Measurements from ENCODE around the gene TRAF5.

Gene TRAF5

DNA sequence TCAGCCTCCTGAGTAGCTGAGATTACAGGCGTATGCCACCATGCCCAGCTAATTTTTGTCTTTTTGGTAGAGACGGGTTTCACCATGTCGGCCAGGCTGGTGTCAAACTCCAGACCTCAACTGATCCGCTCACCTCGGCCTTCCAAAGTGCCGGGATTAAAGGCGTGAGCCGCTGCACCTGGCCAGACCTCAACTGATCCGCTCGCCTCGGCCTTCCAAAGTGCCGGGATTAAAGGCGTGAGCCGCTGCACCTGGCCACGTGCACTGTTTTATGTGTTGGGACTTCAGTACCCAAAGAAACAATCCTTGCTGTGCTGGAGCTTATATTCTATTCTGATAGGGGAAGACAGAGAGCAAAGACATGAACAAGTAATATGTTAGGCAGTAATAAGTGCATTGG is 10.1 kb downstream of the TRAF5 start:
- TF ChIP-seq SIN3A (IDR thresholded peaks at IDR 0.05; ENCODE audit: borderline replicate concordance, insufficient read depth, low read length): no peak
- no peak for TF ChIP-seq POLR2AphosphoS5 (IDR thresholded peaks at IDR 0.05; ENCODE audit: low read depth, low read length)
- TF ChIP-seq, protein P1, sequence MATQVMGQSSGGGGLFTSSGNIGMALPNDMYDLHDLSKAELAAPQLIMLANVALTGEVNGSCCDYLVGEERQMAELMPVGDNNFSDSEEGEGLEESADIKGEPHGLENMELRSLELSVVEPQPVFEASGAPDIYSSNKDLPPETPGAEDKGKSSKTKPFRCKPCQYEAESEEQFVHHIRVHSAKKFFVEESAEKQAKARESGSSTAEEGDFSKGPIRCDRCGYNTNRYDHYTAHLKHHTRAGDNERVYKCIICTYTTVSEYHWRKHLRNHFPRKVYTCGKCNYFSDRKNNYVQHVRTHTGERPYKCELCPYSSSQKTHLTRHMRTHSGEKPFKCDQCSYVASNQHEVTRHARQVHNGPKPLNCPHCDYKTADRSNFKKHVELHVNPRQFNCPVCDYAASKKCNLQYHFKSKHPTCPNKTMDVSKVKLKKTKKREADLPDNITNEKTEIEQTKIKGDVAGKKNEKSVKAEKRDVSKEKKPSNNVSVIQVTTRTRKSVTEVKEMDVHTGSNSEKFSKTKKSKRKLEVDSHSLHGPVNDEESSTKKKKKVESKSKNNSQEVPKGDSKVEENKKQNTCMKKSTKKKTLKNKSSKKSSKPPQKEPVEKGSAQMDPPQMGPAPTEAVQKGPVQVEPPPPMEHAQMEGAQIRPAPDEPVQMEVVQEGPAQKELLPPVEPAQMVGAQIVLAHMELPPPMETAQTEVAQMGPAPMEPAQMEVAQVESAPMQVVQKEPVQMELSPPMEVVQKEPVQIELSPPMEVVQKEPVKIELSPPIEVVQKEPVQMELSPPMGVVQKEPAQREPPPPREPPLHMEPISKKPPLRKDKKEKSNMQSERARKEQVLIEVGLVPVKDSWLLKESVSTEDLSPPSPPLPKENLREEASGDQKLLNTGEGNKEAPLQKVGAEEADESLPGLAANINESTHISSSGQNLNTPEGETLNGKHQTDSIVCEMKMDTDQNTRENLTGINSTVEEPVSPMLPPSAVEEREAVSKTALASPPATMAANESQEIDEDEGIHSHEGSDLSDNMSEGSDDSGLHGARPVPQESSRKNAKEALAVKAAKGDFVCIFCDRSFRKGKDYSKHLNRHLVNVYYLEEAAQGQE (IDR thresholded peaks at IDR 0.05; ENCODE audit: insufficient read depth in 1 of 2, low read depth in 2 of 2, low read length in 2 of 2): no peak
- TF ChIP-seq TAF1 (IDR thresholded peaks at IDR 0.05; ENCODE audit: borderline replicate concordance, insufficient read depth, low read length): no peak
- no peak for TF ChIP-seq FOXP2 (optimal IDR thresholded peaks at IDR 0.05; ENCODE audit: borderline replicate concordance, extremely low read depth, extremely low read length, insufficient read depth)

- TF ChIP-seq TAF1 (IDR thresholded peaks at IDR 0.05; ENCODE audit: borderline replicate concordance, insufficient read depth, low read length) (no peak), POLR2AphosphoS5 (IDR thresholded peaks at IDR 0.05; ENCODE audit: low read depth, low read length) (no peak), SIN3A (IDR thresholded peaks at IDR 0.05; ENCODE audit: borderline replicate concordance, insufficient read depth, low read length) (no peak), FOXP2 (optimal IDR thresholded peaks at IDR 0.05; ENCODE audit: borderline replicate concordance, extremely low read depth, extremely low read length, insufficient read depth) (no peak)
- TF ChIP-seq, protein P1 (IDR thresholded peaks at IDR 0.05; ENCODE audit: insufficient read depth in 1 of 2, low read depth in 2 of 2, low read length in 2 of 2): no peak
Observed at GRCh38 chr1:211337430-211338223, 11.0 kb downstream of the TRAF5 start.

DNA sequence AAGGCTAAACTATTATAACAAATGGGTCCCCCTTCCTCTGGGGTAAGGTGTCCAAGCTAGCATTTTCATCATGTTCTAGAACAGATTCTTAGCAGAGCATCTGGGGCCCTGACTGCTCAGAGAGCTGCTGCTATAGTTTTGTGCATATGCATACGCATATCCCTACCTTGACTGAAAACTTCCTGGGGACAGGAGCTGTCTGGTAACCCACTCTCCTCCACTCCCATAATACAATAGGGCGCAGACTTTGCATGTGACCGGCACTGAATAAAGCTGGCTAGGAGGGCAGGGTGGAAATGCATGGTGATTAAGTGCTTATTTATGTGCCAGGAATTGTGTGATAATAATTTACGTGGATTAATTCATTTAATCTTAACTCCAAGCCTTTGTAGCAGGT is 11.6 kb downstream of the TRAF5 start:
- TF ChIP-seq POLR2AphosphoS5 (IDR thresholded peaks at IDR 0.05; ENCODE audit: low read depth, low read length): no peak
- TF ChIP-seq, protein P1 (IDR thresholded peaks at IDR 0.05; ENCODE audit: insufficient read depth in 1 of 2, low read depth in 2 of 2, low read length in 2 of 2): no peak
- TF ChIP-seq FOXP2 (optimal IDR thresholded peaks at IDR 0.05; ENCODE audit: borderline replicate concordance, extremely low read depth, extremely low read length, insufficient read depth): no peak
- no peak for TF ChIP-seq SIN3A (IDR thresholded peaks at IDR 0.05; ENCODE audit: borderline replicate concordance, insufficient read depth, low read length)
- TF ChIP-seq TAF1 (IDR thresholded peaks at IDR 0.05; ENCODE audit: borderline replicate concordance, insufficient read depth, low read length): no peak

DNA sequence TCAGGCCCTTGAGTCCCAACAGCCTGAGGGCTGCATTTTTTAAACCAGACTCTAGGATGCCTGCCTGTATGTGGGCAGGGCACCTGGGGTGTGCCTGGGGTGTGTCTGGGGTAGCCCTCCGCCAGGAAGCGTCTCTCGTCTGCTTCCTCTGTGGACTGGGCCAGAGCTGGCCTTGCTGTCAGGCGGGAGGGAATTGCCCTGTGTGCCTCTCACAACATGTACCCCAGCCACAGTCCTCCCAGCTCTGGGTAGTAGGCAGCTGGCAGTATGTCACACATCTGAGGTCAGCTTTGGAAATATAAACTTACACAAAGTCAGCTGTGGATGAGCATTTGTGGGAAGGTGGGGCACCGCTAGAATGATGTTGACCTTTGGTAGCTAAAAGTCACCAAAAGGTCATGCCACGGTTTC is 13.0 kb downstream of the TRAF5 start:
- TF ChIP-seq POLR2AphosphoS5 (IDR thresholded peaks at IDR 0.05; ENCODE audit: low read depth, low read length) (no peak), TAF1 (IDR thresholded peaks at IDR 0.05; ENCODE audit: borderline replicate concordance, insufficient read depth, low read length) (no peak), FOXP2 (optimal IDR thresholded peaks at IDR 0.05; ENCODE audit: borderline replicate concordance, extremely low read depth, extremely low read length, insufficient read depth) (no peak), SIN3A (IDR thresholded peaks at IDR 0.05; ENCODE audit: borderline replicate concordance, insufficient read depth, low read length) (no peak)
- TF ChIP-seq, protein P1 (IDR thresholded peaks at IDR 0.05; ENCODE audit: insufficient read depth in 1 of 2, low read depth in 2 of 2, low read length in 2 of 2): no peak
